Prostate gland (tissue), 2 donors: ENCODE measurements around the gene PAN3. TPM values are rescaled to one million over a fixed set of nuclear protein-coding genes. Genes with fewer than 3 reads are reported as not detected.

Experiments used
- DNase-seq: peaks from one replicate; pipeline ENCODE4 v3.0.0-alpha.2; 2019; ENCODE audit warnings: low spot score
- H3K27ac ChIP-seq, 2 donors: fragments of 200-600 bp; sonication (generic); 2 replicates each; pipeline ENCODE4 v1.5.1; 2017 to 2019
- H3K27me3 ChIP-seq: fragments of 200-600 bp; sonication (generic); replicated peaks from 2 replicates; pipeline ENCODE4 v1.5.1; 2019; ENCODE audit not compliant: insufficient read depth
- H3K36me3 ChIP-seq, 2 donors: fragments of 200-600 bp; sonication (generic); 1 replicate in 1 of 2; 2 replicates in 1 of 2; pipeline versions ENCODE4 v1.5.1 to v1.8.1; 2017 to 2019
- H3K4me1 ChIP-seq: fragments of 200-600 bp; sonication (generic); replicated peaks from 2 replicates; pipeline ENCODE4 v1.5.1; 2019
- H3K4me3 ChIP-seq, 2 donors: fragments of 200-600 bp; sonication (generic); 2 replicates each; pipeline ENCODE4 v1.5.1; 2017 to 2019
- H3K9me3 ChIP-seq: fragments of 200-600 bp; sonication (generic); 2 replicates; pipeline ENCODE4 v1.5.1; 2017
- POLR2A ChIP-seq: fragments of 450-650 bp; IDR thresholded peaks from one replicate; pipeline ENCODE4 v1.6.1; 2016; ENCODE audit warnings: antibody characterized with exemption, mild to moderate bottlenecking
- POLR2AphosphoS5 ChIP-seq: sonication (generic); formaldehyde crosslinking; IDR thresholded peaks from one replicate; pipeline ENCODE4 v1.6.1; 2017; ENCODE audit warnings: antibody characterized with exemption
- WGBS: methylation state at CpG from one replicate; pipeline ENCODE4 v1.1.5; 2018; 5-methylcytosine and 5-hydroxymethylcytosine counted together
- intact Hi-C: fragments of 100-400 bp; cut with DNase I; formaldehyde crosslinking; loops from one replicate; pipeline ENCODE4 v1.14.2; 2022
- total RNA-seq, 2 donors: library from RNA; depleted of rRNA; stranded (reverse); fragments of >200 nt; gene quantifications; one replicate each; pipeline ENCODE4 v1.1.0, GENCODE V29; 2016
- TF ChIP-seq, protein P1 (sequence below), 4 experiments: fragments of 200-600 bp in 2 of 4; fragments of 450-650 bp in 2 of 4; sonication (generic) in 2 of 4; IDR thresholded peaks; 1 replicate in 3 of 4; 2 replicates in 1 of 4; pipeline ENCODE4 v1.5.1; 2016 to 2019; ENCODE audit warnings: antibody characterized with exemption in 4 of 4, mild to moderate bottlenecking in 2 of 4, moderate library complexity in 2 of 4

The PAN3 gene
- total RNA-seq, 2 donors from 2014 or later: 31.4 to 51.7 TPM

- Histone ChIP-seq H3K4me1 (no peaks in the 10 kb centered on the region), H3K27ac (no peak overlapping the region), H3K4me3 (no peak overlapping the region), H3K36me3 (no peaks in the 10 kb centered on the region), H3K27me3 (no peaks in the 10 kb centered on the region), H3K9me3 (no peaks in the 10 kb centered on the region)
- no peak for DNase-seq
- intact Hi-C loops: no loop called here
- TF ChIP-seq, protein P1, sequence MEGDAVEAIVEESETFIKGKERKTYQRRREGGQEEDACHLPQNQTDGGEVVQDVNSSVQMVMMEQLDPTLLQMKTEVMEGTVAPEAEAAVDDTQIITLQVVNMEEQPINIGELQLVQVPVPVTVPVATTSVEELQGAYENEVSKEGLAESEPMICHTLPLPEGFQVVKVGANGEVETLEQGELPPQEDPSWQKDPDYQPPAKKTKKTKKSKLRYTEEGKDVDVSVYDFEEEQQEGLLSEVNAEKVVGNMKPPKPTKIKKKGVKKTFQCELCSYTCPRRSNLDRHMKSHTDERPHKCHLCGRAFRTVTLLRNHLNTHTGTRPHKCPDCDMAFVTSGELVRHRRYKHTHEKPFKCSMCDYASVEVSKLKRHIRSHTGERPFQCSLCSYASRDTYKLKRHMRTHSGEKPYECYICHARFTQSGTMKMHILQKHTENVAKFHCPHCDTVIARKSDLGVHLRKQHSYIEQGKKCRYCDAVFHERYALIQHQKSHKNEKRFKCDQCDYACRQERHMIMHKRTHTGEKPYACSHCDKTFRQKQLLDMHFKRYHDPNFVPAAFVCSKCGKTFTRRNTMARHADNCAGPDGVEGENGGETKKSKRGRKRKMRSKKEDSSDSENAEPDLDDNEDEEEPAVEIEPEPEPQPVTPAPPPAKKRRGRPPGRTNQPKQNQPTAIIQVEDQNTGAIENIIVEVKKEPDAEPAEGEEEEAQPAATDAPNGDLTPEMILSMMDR (IDR thresholded peaks at IDR 0.05): no peak
- no peak for TF ChIP-seq POLR2A
- no peak for TF ChIP-seq POLR2AphosphoS5
- 73% methylated on average over 2 of the region's 2 CpGs for WGBS
Measured at GRCh38 chr13:28299916-28300315, 161.6 kb downstream of the PAN3 start.

- H3K4me3 ChIP-seq: no peak overlapping the region
- no peaks in the 10 kb centered on the region for H3K36me3 ChIP-seq
- intact Hi-C loops: no loop called here
- DNase-seq: no peak
- no peaks in the 10 kb centered on the region for H3K27me3 ChIP-seq
- H3K27ac ChIP-seq: no peak overlapping the region
- 71% methylated on average over 4 of the region's 4 CpGs for WGBS
- TF ChIP-seq POLR2A: no peak
- TF ChIP-seq, protein P1 (IDR thresholded peaks at IDR 0.05): no peak
- no peak for TF ChIP-seq POLR2AphosphoS5
- H3K4me1 ChIP-seq: no peaks in the 10 kb centered on the region
- no peaks in the 10 kb centered on the region for H3K9me3 ChIP-seq
Measured at GRCh38 chr13:28301839-28302238, 163.5 kb downstream of the PAN3 start.

- Histone ChIP-seq H3K27me3 (no peaks in the 10 kb centered on the region), H3K4me3 (no peak overlapping the region), H3K4me1 (no peaks in the 10 kb centered on the region), H3K36me3 (no peaks in the 10 kb centered on the region), H3K27ac (no peak overlapping the region), H3K9me3 (no peaks in the 10 kb centered on the region)
- 92% methylated on average over 10 of the region's 10 CpGs for WGBS
- intact Hi-C loops: no loop called here
- no peak for DNase-seq
- no peak for TF ChIP-seq POLR2A
- TF ChIP-seq POLR2AphosphoS5: no peak
- TF ChIP-seq, protein P1 (IDR thresholded peaks at IDR 0.05): no peak
Measured at GRCh38 chr13:28306325-28306724, 168.0 kb downstream of the PAN3 start.

DNA sequence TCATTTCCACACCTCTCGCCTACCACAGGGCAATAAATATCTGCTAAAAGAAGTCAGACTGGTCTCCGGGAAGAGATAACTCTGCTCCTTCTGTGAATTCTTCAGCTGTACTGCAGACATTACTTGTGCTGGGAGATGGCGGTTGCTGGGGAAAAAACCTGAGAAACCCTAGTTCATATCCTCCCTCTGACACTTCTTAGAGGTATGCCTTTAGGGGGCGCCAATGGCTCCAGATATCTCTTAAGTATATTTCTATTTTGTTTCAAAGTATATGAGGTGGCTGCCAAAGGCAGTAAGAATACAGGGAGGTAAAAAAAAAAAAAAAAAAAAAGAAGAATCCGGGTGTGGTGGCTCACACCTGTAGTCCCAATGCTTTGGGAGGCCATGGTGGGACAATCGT lies 175.2 kb downstream of the PAN3 start:
- no peak for TF ChIP-seq POLR2AphosphoS5
- TF ChIP-seq POLR2A: no peak
- TF ChIP-seq, protein P1 (IDR thresholded peaks at IDR 0.05): no peak
- Histone ChIP-seq H3K27ac (no peak overlapping the region), H3K36me3 (no peaks in the 10 kb centered on the region), H3K4me1 (no peaks in the 10 kb centered on the region), H3K9me3 (no peaks in the 10 kb centered on the region), H3K4me3 (no peak overlapping the region), H3K27me3 (no peaks in the 10 kb centered on the region)
- intact Hi-C loops: no loop called here
- DNase-seq: no peak
- WGBS: 88% methylated on average over 6 of the region's 6 CpGs

GRCh38 chr13:28314879-28315278 lies 176.5 kb downstream of the PAN3 start:
- whole genome bisulfite sequencing: 92% methylated on average over 6 of the region's 6 CpGs
- no peaks in the 10 kb centered on the region for H3K9me3 ChIP-seq
- no peak overlapping the region for H3K27ac ChIP-seq
- H3K27me3 ChIP-seq: no peaks in the 10 kb centered on the region
- intact Hi-C loops: no loop called here
- no peak for TF ChIP-seq POLR2AphosphoS5
- H3K4me3 ChIP-seq: no peak overlapping the region
- DNase-seq: no peak
- H3K4me1 ChIP-seq: no peaks in the 10 kb centered on the region
- H3K36me3 ChIP-seq: no peaks in the 10 kb centered on the region
